Measurements from ENCODE around the gene GRK7. TPM values are rescaled to one million over a fixed set of nuclear protein-coding genes. Genes with fewer than 3 reads are reported as not detected.

GRK7 gene
- total RNA-seq, 1 experiment from 2014 or later: not detected

DNA sequence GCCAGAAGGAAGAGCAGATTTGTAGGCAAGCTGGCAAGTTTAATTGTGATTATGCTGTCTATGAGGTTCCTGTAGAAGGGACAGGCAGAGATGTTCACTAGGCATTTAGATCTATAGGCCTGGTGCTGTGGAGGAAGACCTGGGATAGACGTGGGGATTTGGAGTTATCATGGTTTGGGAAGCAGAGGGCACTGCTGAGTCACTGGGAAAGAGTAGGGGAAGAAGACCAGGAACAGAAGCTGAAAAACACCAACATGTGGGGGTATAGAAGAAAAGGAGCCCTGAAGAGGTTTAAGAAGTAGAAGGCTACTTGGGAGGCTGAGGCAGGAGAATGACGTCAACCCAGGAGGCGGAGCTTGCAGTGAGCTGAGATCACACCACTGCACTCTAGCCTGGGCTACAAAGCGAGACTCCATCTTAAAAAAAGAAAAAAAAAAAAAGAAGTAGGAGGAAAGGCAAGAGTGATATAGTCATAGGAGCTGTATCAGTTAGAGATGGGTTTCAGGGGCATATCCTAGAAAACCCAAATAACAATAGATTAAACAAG lies 19.3 kb downstream of the GRK7 start:
- intact Hi-C loops (cut with micrococcal nuclease; ENCODE audit: unreplicated experiment): no loop called here
- no peak for DNase-seq

DNA sequence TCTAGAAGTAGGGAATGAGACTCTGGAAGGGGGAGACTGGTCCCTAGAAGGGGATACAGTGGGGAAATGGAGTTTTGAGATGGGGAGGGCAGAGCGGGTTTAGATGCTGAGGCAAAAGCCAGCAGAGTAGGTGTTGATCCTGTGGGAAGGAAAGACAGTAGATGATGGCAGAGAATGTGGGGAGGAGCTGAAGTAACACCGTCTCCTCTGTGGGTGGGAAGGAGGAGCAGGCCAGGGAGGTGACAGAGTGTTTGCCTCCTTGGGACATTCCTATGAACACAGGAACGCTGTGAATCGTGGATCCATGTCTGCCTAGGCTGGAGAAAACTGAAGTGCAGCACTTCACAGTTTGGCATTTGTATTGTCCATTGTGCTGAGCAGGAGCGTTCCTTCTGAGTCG lies 20.4 kb downstream of the GRK7 start:
- H3K27me3 Mint-ChIP-seq (ENCODE audit: unreplicated experiment): peaks cover 27% of the 10 kb centered on the region
- H3K4me3 Mint-ChIP-seq (ENCODE audit: low read depth, unreplicated experiment): no peak overlapping the region
- CTCF ChIA-PET: interaction anchor here (0.8 to 1.0 kb wide), 2 partner anchors 10 to 58 kb away, joined by 3 to 4 read pairs; no protein-coding TSS in a partner anchor
- TF ChIP-seq, protein P1, sequence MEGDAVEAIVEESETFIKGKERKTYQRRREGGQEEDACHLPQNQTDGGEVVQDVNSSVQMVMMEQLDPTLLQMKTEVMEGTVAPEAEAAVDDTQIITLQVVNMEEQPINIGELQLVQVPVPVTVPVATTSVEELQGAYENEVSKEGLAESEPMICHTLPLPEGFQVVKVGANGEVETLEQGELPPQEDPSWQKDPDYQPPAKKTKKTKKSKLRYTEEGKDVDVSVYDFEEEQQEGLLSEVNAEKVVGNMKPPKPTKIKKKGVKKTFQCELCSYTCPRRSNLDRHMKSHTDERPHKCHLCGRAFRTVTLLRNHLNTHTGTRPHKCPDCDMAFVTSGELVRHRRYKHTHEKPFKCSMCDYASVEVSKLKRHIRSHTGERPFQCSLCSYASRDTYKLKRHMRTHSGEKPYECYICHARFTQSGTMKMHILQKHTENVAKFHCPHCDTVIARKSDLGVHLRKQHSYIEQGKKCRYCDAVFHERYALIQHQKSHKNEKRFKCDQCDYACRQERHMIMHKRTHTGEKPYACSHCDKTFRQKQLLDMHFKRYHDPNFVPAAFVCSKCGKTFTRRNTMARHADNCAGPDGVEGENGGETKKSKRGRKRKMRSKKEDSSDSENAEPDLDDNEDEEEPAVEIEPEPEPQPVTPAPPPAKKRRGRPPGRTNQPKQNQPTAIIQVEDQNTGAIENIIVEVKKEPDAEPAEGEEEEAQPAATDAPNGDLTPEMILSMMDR (IDR thresholded peaks at IDR 0.05; ENCODE audit: unreplicated experiment): no peak
- no peaks in the 10 kb centered on the region for H3K9me3 Mint-ChIP-seq (ENCODE audit: low read depth, unreplicated experiment)
- H3K36me3 Mint-ChIP-seq (ENCODE audit: insufficient read depth, unreplicated experiment): no peaks in the 10 kb centered on the region
- no peaks in the 10 kb centered on the region for H3K4me1 Mint-ChIP-seq (ENCODE audit: low read depth, unreplicated experiment)
- intact Hi-C loops (cut with micrococcal nuclease; ENCODE audit: unreplicated experiment): no loop called here
- H3K27ac Mint-ChIP-seq (ENCODE audit: unreplicated experiment): no peak overlapping the region
- no peak for DNase-seq
- no TSS peak for BruUV-seq (replicated peaks)

More for the DNA sequence above, 19.3 kb downstream of the GRK7 start:
- Mint-ChIP-seq H3K4me3 (ENCODE audit: low read depth, unreplicated experiment) (no peak overlapping the region), H3K36me3 (ENCODE audit: insufficient read depth, unreplicated experiment) (no peaks in the 10 kb centered on the region), H3K27me3 (ENCODE audit: unreplicated experiment) (peaks cover 27% of the 10 kb centered on the region), H3K27ac (ENCODE audit: unreplicated experiment) (no peak overlapping the region), H3K9me3 (ENCODE audit: low read depth, unreplicated experiment) (no peaks in the 10 kb centered on the region), H3K4me1 (ENCODE audit: low read depth, unreplicated experiment) (no peaks in the 10 kb centered on the region)
- CTCF ChIA-PET: interaction anchor here (0.6 to 1.0 kb wide), 3 partner anchors 16 to 83 kb away, joined by 3 to 11 read pairs (median 4); no protein-coding TSS in a partner anchor
- TF ChIP-seq, protein P1 (IDR thresholded peaks at IDR 0.05; ENCODE audit: unreplicated experiment): no peak
- no TSS peak for BruUV-seq (replicated peaks)

DNA sequence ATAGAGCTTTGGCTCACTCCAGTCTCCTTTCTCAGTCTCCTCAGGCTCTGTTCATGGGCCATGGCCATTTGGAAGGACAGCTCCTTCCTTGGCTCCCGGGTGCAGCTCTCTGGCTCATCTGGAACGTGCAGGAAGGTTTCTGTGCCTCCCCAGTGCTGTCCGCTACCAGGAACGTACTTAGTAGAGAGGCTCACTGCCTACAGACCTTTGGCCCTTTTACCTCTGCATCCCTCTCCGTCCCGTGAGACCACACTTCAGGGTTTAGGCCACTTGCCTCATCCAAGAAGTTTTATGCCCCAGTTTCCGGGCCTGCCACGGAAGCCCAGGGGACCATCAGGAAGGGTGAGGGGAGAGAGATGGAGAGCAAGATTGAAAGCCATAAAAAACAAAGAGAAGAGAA lies 20.9 kb downstream of the GRK7 start:
- H3K27me3 Mint-ChIP-seq (ENCODE audit: unreplicated experiment): peaks cover 27% of the 10 kb centered on the region
- no peak for DNase-seq
- CTCF ChIA-PET: interaction anchor here (0.8 kb wide), 1 partner anchor 9 kb away, joined by 3 read pairs; no protein-coding TSS in a partner anchor
- H3K4me1 Mint-ChIP-seq (ENCODE audit: low read depth, unreplicated experiment): no peaks in the 10 kb centered on the region
- H3K4me3 Mint-ChIP-seq (ENCODE audit: low read depth, unreplicated experiment): no peak overlapping the region
- H3K9me3 Mint-ChIP-seq (ENCODE audit: low read depth, unreplicated experiment): no peaks in the 10 kb centered on the region
- TF ChIP-seq, protein P1 (IDR thresholded peaks at IDR 0.05; ENCODE audit: unreplicated experiment): no peak
- intact Hi-C loops (cut with micrococcal nuclease; ENCODE audit: unreplicated experiment): no loop called here
- no peaks in the 10 kb centered on the region for H3K36me3 Mint-ChIP-seq (ENCODE audit: insufficient read depth, unreplicated experiment)
- no peak overlapping the region for H3K27ac Mint-ChIP-seq (ENCODE audit: unreplicated experiment)
- no TSS peak for BruUV-seq (replicated peaks)

DNA sequence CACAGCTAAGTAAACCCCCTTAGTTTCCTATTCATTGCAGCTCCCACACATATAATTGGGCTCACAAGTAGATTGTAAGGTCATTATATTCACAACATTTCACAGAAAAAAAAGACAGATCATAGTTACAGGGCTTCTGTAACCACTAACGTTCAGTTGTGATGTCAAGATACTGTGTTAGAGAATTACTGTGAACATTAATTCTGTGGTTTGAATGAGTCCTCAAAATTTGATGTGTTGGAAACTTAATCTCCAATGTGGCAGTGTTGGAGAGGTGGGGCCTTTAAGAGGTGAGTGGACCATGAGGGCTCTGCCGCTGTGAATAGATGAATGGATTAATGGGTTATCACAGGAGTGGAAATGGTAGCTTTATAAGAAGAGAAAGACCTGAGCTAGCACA lies 21.3 kb downstream of the GRK7 start:
- Mint-ChIP-seq H3K36me3 (ENCODE audit: insufficient read depth, unreplicated experiment) (no peaks in the 10 kb centered on the region), H3K4me1 (ENCODE audit: low read depth, unreplicated experiment) (no peaks in the 10 kb centered on the region), H3K9me3 (ENCODE audit: low read depth, unreplicated experiment) (no peaks in the 10 kb centered on the region), H3K27ac (ENCODE audit: unreplicated experiment) (no peak overlapping the region), H3K27me3 (ENCODE audit: unreplicated experiment) (peaks cover 27% of the 10 kb centered on the region), H3K4me3 (ENCODE audit: low read depth, unreplicated experiment) (no peak overlapping the region)
- CTCF ChIA-PET: interaction anchor here (0.7 kb wide), 1 partner anchor 175 kb away, joined by 3 read pairs; no protein-coding TSS in a partner anchor
- TF ChIP-seq, protein P1 (IDR thresholded peaks at IDR 0.05; ENCODE audit: unreplicated experiment): no peak
- DNase-seq: no peak
- intact Hi-C loops (cut with micrococcal nuclease; ENCODE audit: unreplicated experiment): no loop called here
- BruUV-seq (replicated peaks): no TSS peak

All from Calu3 (cell line).